Muscle layer of duodenum (tissue), 2 donors: Measurements from ENCODE around the gene B3GNT5.

Experiments used
- H3K27ac ChIP-seq: one replicate; pipeline ENCODE4 v1.7.0; 2013; ENCODE audit warnings: mild to moderate bottlenecking, low read length
- H3K27me3 ChIP-seq: one replicate; pipeline ENCODE4 v1.7.0; 2013; ENCODE audit warnings: low read depth, mild to moderate bottlenecking, control low read depth, low read length
- H3K36me3 ChIP-seq, 2 donors: one replicate each; pipeline ENCODE4 v1.7.0; 2013; ENCODE audit warnings: low read length in 2 of 2, control low read depth in 1 of 2, mild to moderate bottlenecking in 1 of 2; ENCODE audit not compliant: insufficient read depth in 2 of 2, control insufficient read depth in 1 of 2
- H3K4me1 ChIP-seq, 2 donors: one replicate each; pipeline ENCODE4 v1.7.0; 2013; ENCODE audit warnings: low read length in 2 of 2, mild to moderate bottlenecking in 2 of 2, control low read depth in 1 of 2, moderate library complexity in 1 of 2; ENCODE audit not compliant: insufficient read depth in 2 of 2, control insufficient read depth in 1 of 2
- H3K4me3 ChIP-seq, 2 donors: one replicate each; pipeline ENCODE4 v1.7.0; 2013; ENCODE audit warnings: low read length in 2 of 2, low read depth in 1 of 2, mild to moderate bottlenecking in 1 of 2
- H3K9me3 ChIP-seq, 2 donors: one replicate each; pipeline ENCODE4 v1.7.0; 2013; ENCODE audit warnings: low read length in 2 of 2, control low read depth in 1 of 2, mild to moderate bottlenecking in 1 of 2; ENCODE audit not compliant: control insufficient read depth in 1 of 2
- donor health status: healthy.

The B3GNT5 gene

DNA sequence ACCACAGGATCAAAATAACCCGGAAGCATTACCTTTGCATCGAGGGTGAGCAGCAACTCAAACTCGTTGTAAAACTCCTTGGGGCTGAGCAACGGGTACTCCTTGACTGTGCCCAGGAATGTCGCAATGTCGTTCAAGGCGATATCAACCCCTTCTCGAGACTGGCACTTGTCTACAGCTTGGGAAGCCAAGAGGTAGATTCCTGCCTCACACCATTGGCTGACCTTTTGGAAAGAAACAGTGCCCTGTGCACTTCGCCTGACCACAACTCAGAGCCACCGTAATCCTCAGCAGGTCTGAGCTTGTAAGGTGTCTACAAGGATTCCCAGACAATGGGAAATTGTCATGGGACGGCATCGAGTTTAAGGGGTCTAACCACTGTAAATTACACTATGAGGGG, 43.9 kb downstream of the B3GNT5 start:
- H3K27me3 ChIP-seq = no peaks in the 10 kb centered on the region
- H3K27ac ChIP-seq = no peak overlapping the region
- peaks cover 0 to 5% of the 10 kb centered on the region in 2 donors for H3K4me1 ChIP-seq
- H3K9me3 ChIP-seq = no peaks in the 10 kb centered on the region
- no peaks in the 10 kb centered on the region for H3K36me3 ChIP-seq
- no peak overlapping the region for H3K4me3 ChIP-seq

- Histone ChIP-seq H3K36me3 (no peaks in the 10 kb centered on the region), H3K27me3 (no peaks in the 10 kb centered on the region), H3K9me3 (no peaks in the 10 kb centered on the region), H3K4me3 (no peak overlapping the region), H3K4me1 (peaks cover 0 to 5% of the 10 kb centered on the region in 2 donors), H3K27ac (no peak overlapping the region)
These were observed 45.7 kb downstream of the B3GNT5 start for GRCh38 chr3:183298701-183299153.

DNA sequence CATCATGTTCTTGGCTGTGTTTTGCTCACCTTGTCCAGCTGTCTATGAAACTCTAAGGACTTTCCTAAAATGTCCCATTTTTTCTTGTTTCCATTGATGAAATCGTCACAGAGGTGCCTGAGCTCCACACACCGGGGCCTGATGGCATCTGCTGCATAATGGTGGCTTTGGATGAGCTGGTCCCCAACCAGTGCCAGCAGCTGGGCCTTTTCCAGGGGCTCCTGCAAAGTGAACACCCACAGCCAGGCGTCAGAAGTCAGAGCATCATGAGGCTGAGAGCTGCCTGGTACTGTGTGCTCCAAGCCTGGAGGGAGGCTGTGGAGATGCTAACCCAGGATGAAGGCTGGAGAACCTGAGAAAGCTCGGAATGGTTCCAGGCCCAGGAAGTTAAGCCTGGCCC, 46.9 kb downstream of the B3GNT5 start:
- H3K4me1 ChIP-seq = peaks cover 0 to 4% of the 10 kb centered on the region in 2 donors
- no peak overlapping the region for H3K27ac ChIP-seq
- H3K27me3 ChIP-seq = no peaks in the 10 kb centered on the region
- no peaks in the 10 kb centered on the region for H3K36me3 ChIP-seq
- H3K9me3 ChIP-seq = no peaks in the 10 kb centered on the region
- H3K4me3 ChIP-seq = no peak overlapping the region

- H3K27ac ChIP-seq = no peak overlapping the region
- no peak overlapping the region for H3K4me3 ChIP-seq
- H3K36me3 ChIP-seq = no peaks in the 10 kb centered on the region
- H3K9me3 ChIP-seq = no peaks in the 10 kb centered on the region
- H3K27me3 ChIP-seq = no peaks in the 10 kb centered on the region
- no peaks in the 10 kb centered on the region for H3K4me1 ChIP-seq
These were observed 48.0 kb downstream of the B3GNT5 start for GRCh38 chr3:183300996-183301562.

- Histone ChIP-seq H3K4me1 (peaks cover 0 to 3% of the 10 kb centered on the region in 2 donors), H3K36me3 (no peaks in the 10 kb centered on the region), H3K27me3 (no peaks in the 10 kb centered on the region), H3K9me3 (no peaks in the 10 kb centered on the region), H3K27ac (no peak overlapping the region), H3K4me3 (no peak overlapping the region)
These were observed 49.0 kb downstream of the B3GNT5 start for GRCh38 chr3:183301937-183302580.

DNA sequence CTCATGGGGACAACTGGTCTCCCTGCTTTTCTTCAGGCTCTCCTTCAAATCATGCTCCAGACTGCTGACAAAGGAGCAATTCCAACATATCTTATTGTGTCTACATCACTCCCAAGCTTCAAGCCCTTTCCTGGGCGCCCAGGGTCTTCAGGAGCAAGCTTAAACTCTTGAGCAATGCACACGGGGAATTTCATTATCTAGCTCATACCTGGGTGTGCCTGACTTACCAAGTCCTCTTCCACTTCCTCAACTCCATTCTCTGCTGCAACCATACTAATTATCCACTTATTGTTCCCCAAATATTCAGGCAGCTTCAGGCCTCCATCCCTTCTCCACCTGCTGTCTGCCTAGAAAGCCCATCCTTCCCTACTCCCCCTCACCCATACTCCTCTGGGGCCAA, 50.6 kb downstream of the B3GNT5 start:
- no peak overlapping the region for H3K27ac ChIP-seq
- no peak overlapping the region for H3K4me3 ChIP-seq
- H3K9me3 ChIP-seq = no peaks in the 10 kb centered on the region
- peaks cover 0 to 11% of the 10 kb centered on the region in 2 donors for H3K4me1 ChIP-seq
- H3K36me3 ChIP-seq = no peaks in the 10 kb centered on the region
- H3K27me3 ChIP-seq = no peaks in the 10 kb centered on the region

GRCh38 chr3:183306798-183307671, 54.0 kb downstream of the B3GNT5 start:
- peaks cover 0 to 11% of the 10 kb centered on the region in 2 donors for H3K4me1 ChIP-seq

GRCh38 chr3:183307749-183308148, 54.7 kb downstream of the B3GNT5 start:
- no peaks in the 10 kb centered on the region for H3K27me3 ChIP-seq
- peak overlapping the region; percentile 61 for H3K27ac ChIP-seq
- no peak overlapping the region for H3K4me3 ChIP-seq
- peaks cover 0 to 4% of the 10 kb centered on the region in 2 donors for H3K36me3 ChIP-seq
- H3K4me1 ChIP-seq = peaks cover 0 to 11% of the 10 kb centered on the region in 2 donors
- no peaks in the 10 kb centered on the region for H3K9me3 ChIP-seq

More at GRCh38 chr3:183306798-183307671, 54.0 kb downstream of the B3GNT5 start:
- Histone ChIP-seq H3K4me3 (no peak overlapping the region), H3K27me3 (no peaks in the 10 kb centered on the region), H3K36me3 (peaks cover 0 to 4% of the 10 kb centered on the region in 2 donors), H3K9me3 (no peaks in the 10 kb centered on the region), H3K27ac (peak overlapping the region; percentile 74)

GRCh38 chr3:183308751-183309150, 55.7 kb downstream of the B3GNT5 start:
- no peaks in the 10 kb centered on the region for H3K9me3 ChIP-seq
- H3K36me3 ChIP-seq = peaks cover 0 to 4% of the 10 kb centered on the region in 2 donors
- H3K4me3 ChIP-seq = no peak overlapping the region
- H3K27ac ChIP-seq = no peak overlapping the region
- peaks cover 0 to 11% of the 10 kb centered on the region in 2 donors for H3K4me1 ChIP-seq
- no peaks in the 10 kb centered on the region for H3K27me3 ChIP-seq

GRCh38 chr3:183309276-183309675, 56.2 kb downstream of the B3GNT5 start:
- Histone ChIP-seq H3K36me3 (peaks cover 0 to 4% of the 10 kb centered on the region in 2 donors), H3K9me3 (no peaks in the 10 kb centered on the region), H3K27ac (no peak overlapping the region), H3K4me3 (no peak overlapping the region), H3K27me3 (no peaks in the 10 kb centered on the region), H3K4me1 (peaks cover 0 to 11% of the 10 kb centered on the region in 2 donors)

GRCh38 chr3:183310936-183311335, 57.9 kb downstream of the B3GNT5 start:
- no peaks in the 10 kb centered on the region for H3K9me3 ChIP-seq
- peaks cover 0 to 11% of the 10 kb centered on the region in 2 donors for H3K4me1 ChIP-seq
- no peak overlapping the region for H3K4me3 ChIP-seq
- peaks cover 0 to 4% of the 10 kb centered on the region in 2 donors for H3K36me3 ChIP-seq
- no peaks in the 10 kb centered on the region for H3K27me3 ChIP-seq
- no peak overlapping the region for H3K27ac ChIP-seq
